Stimulated activated CD8-positive, alpha-beta memory T cell treated with anti-CD3 and anti-CD28 coated beads, Interleukin-15, amount 100 ng/mL, for 4 hours (primary cell): ENCODE measurements around the gene MPG.
"Not testable (repeated sequence)": the region's sequence is repeated elsewhere in the genome, so short reads cannot be mapped to it uniquely, and the experiment has no call there.

ENCODE experiments used
- DNase-seq, 2 donors: peaks; one replicate each; pipeline ENCODE4 v3.0.0-alpha.2; 2020; ENCODE audit warnings: low read depth in 2 of 2

The MPG gene, protein sequence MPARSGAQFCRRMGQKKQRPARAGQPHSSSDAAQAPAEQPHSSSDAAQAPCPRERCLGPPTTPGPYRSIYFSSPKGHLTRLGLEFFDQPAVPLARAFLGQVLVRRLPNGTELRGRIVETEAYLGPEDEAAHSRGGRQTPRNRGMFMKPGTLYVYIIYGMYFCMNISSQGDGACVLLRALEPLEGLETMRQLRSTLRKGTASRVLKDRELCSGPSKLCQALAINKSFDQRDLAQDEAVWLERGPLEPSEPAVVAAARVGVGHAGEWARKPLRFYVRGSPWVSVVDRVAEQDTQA

DNA sequence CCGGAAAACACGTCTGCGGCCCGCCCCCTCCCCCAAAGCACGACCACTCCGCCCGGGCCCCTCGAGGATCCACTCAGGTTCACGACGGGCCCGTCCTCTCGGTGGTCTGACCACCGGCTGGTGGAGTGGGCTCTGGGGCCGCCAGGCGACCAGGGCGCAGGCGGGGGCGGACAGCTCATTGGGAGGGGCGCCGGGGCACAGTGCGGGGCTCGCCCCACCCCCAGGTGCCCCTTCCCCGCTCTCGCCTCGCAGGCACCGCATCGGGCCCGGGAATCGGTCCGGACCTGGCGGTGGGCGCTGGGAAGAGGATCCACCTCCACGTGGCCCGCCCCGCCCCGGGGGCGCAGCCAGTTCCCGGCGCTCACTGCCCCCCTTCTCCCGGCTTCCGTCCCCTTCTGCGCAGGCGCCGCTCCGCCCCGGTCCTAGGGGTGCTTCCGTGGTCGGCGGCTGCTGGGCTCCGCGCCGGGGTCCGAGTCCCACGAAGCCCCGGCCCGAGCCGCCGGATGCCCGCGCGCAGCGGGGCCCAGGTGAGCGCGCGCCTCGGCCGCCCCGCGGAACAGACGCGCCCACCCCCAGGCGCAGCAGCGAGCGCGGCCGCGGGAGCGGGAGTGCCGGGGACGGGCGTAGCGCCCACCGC lies at the start of gene MPG:
MPG (plus strand) TSS at position 419 of the 637 bp plus-strand sequence; CDS start at position 504, 85 bp downstream.
- DNase-seq: peak; percentile 64 to 69

DNA sequence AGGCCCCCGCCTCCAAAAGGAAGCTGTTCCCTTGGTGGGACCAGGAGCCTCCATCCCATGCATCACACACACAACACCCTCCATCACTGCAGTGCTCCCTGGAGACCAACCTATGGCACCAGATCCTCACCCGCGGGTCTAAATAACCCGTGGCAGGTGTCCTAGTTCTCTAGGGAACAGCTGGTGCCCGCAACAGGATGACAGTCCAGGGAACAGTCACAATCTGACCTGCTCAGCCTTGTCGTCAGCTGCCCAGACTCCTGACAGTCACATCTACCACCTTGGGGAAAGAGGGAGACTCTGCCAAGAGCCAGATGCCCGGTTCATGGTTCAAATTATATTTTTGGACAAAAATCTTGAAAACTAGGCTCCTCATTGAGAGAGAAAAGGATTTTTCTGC lies 47.4 kb upstream of the MPG start:
- not testable (repeated sequence) for DNase-seq

DNA sequence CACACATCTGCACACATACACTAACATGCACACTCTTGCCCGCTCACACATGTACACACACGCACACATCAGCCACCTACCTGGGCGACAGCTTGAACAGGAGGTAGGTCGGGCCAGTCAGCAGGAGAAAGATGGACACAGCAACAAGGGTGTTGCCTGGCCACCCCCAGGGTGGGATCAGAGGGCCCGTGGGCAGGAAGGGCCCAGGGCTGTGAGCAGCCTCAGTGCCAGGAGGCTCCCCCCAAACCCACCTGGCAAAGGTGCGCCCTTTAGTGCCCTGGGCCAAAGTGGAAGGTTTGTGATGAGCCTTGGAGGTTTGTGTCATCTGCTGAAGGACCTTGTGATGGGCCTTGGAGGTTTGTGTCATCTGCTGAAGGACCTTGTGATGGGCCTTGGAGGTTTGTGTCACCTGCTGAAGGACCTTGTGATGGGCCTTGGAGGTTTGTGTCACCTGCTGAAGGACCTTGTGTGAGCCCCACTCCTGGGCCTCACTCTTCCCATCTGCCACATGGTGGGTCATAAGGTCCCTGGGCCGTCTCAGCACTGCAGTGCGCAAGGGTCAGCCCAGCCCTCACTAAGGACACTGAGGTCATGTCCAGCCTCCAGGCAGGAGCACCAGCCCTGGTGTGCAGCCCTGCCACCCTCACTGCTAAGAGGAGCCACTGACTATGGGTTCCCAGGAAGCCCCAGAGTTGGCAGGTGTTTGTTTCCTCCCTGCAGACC lies 44.7 kb upstream of the MPG start:
- not testable (repeated sequence) for DNase-seq

- no peak for DNase-seq
Observed at GRCh38 chr16:33877-34647, 44.0 kb upstream of the MPG start.

GRCh38 chr16:34648-34987 lies 43.4 kb upstream of the MPG start:
- no peak for DNase-seq

GRCh38 chr16:35011-35677 lies 42.9 kb upstream of the MPG start:
- DNase-seq: no peak

GRCh38 chr16:35678-36305 lies 42.2 kb upstream of the MPG start:
- no peak for DNase-seq

DNA sequence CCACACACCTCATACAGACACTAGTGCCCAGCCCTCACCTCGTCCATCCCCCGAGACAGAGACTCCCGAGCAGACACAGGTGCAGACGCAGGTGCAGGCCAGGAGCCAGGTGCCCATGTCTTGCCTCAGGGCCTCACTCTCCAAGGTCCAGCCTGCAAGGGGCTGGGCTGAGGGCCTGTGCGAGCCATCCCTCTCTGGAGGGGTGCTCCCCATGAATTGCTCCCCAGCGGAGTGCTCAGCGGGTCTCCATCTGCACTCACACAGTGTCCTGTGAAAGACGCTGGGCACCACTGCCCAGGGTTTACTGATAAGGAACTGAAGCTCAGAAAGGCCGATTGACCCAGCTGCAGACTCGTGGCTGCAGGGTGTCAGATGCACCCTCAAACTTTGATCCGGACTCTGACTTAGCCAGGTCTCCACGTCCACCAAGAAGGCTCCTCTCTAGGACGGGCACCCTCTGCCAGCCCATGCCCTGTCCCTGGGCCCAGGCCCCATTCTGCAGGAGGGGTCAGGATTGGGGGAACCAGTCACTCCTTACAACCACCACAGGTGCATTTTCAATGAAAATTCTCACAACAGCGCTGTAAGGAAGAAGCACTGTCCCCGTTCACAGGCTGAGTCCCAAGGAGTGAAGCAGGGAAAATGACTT lies 41.6 kb upstream of the MPG start:
- no peak for DNase-seq

DNA sequence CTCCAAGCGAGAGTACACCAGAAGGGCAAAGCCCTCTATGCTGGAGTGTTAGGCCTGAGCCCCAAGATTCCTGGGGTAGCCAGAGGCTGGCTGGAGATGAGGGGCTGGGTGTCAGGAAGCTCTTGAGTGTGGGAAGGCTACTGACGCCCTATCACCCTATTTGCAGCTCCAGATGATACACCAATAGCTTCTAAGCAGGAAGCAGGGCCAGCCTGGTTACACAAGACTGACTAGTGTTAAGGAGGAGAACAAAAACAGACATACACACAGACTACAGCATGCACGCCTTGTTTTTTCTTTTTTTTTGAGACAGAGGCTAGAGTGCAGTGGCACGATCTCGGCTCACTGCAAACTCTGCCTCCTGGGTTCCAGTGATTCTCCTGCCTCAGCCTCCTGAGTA lies 40.5 kb upstream of the MPG start:
- DNase-seq: no peak

DNA sequence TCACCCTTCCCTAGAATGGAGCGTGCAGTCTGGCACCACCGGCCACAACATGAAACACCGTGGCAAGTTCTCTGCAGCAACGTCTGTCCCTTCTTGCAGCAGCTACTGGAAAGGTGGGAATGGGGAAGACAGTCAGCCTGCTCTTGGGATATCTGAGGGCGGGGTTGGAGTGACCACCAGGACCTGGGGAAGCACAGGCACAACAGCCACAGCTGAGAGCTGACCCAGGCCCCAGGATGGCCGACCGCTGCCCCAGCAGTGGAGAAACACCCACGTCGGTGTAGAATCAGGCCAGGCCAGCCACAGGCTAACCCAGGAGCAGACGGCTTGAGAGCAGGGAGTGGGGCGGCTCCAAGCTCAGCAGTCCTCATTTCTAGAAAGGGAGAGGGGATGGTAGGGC lies 39.8 kb upstream of the MPG start:
- DNase-seq: not testable (repeated sequence)

- DNase-seq: peak; percentile 15 to 32
Observed at GRCh38 chr16:38941-39892, 38.8 kb upstream of the MPG start.

GRCh38 chr16:41439-42068 lies 36.5 kb upstream of the MPG start:
- DNase-seq: no peak

GRCh38 chr16:42069-42457 lies 36.0 kb upstream of the MPG start:
- no peak for DNase-seq

DNA sequence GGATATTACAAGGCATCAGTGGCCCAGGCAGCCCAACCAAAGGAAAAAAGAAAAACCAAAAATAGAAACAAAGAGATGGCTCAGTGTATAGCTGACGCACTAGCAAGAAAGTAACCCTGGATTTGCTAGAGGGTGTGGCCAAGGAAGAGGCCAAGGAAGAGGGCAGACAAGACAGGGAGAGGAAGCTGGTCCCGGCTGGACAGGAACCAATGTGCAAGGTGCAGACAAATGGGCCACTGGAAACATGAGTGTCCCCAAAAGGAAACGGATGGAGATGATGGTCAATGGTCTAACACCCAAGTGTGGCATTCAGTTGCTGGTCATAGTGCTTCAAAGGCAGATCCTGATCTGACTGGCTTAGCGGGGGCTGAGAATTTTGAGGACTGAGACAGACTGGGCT lies 35.3 kb upstream of the MPG start:
- no peak for DNase-seq

DNA sequence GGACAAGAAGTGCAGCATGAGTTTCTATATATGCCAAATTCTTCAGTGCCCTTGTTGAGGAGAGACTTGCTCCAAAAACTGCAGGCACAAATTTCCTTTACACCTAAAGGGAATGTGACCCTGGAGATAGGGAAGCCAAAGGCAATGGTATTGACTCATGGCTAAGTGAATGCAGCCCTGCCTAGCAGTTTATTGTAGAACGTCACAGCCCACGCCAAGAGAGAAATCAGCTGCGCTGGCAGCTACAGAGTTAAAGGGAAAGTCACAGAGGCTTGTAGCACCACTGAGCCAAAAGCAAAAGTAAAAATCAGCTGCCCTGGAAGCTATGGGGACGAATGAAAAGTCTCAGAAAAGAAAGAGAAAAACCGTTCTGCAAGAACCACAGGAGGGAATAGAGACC lies 34.7 kb upstream of the MPG start:
- no peak for DNase-seq

DNA sequence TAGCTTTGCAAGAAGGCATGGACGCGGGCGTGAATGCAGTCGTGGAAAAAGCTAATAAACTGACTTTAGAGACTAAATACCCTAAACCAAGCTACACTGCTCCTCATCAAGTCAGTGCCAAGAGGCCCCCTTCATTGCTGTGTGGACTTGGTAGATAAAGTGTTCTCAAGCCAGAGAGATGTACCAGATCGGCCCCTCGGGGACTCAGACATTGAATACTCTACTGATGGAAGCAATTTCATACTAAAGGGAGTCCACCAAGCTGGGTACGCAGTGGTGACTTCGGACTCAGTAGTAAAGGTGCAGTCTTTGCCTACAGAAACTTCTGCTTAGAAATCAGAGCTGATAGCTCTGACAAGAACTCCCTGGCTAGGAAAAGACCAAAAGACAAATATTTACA lies 33.4 kb upstream of the MPG start:
- DNase-seq: no peak

- no peak for DNase-seq
Observed at GRCh38 chr16:45454-45853, 32.6 kb upstream of the MPG start.

- not testable (repeated sequence) for DNase-seq
Observed at GRCh38 chr16:46510-46909, 31.5 kb upstream of the MPG start.

- DNase-seq: no peak
Observed at GRCh38 chr16:47234-47633, 30.8 kb upstream of the MPG start.
